NOMO-1 treated with DMSO at 0.1 percent for 48 hours (cell line): ENCODE data around the gene DMWD.
A peak's percentile ranks its signal among the peaks of the same experiment; 100 is the strongest.

ENCODE experiments used
- DNase-seq: peaks from one replicate; lab custom pipeline; 2025; ENCODE audit not compliant: unreplicated experiment; lab: John Stamatoyannopoulos, UW

The DMWD gene

DNA sequence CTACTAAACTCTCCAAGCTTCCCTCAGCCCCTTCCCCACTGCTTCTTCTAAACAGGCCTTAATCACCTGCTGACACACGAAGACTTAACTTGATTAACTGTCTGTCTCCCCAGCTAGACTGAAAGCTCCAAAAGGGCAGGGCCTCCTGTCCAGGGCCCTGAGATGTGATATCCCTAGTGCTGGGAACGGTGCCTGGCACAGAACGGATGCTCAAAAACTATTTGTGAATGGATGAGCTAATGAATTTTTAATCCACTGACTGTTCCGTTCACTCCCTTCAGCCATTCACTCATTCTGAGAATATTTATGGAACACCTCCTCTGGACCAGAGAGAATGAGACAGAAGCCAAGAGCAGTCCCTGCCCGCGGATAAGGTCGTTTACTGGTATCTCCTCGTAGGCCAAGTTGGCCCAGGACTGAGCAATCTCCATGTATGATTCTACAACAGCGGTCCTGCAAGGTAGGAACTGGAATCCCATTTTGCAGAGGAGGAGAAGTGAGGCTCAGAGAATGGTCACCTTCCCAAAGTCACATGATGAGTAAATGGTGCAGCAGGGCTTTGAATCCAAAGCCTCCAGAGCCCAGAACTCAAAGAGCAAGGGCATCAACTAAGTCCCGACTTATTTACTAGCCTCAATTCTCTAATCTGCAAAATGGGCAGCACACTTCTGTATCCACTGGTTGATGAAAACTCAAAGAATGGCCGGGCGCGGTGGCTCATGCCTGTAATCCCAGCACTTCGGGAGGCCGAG lies 3.4 kb downstream of the DMWD start:
- no peak for DNase-seq

DNA sequence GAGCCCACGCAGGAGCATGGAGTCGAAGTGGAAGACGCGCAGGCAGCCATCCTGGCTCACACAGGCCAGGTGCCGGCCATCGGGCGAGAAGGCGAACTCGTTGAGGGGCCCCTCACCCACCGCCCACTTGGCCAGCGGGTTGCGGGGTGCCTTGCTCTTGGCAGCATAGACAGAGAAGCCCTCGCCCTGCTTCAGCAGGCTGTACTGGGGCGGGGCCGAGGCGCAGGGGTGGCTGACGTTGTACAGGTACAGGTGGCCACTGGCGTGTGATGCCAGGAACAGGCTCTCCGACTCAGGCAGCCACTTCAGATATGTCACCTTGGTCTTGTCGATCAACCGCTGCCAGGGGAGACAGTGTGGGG lies 6.1 kb downstream of the DMWD start:
- no peak for DNase-seq

DNA sequence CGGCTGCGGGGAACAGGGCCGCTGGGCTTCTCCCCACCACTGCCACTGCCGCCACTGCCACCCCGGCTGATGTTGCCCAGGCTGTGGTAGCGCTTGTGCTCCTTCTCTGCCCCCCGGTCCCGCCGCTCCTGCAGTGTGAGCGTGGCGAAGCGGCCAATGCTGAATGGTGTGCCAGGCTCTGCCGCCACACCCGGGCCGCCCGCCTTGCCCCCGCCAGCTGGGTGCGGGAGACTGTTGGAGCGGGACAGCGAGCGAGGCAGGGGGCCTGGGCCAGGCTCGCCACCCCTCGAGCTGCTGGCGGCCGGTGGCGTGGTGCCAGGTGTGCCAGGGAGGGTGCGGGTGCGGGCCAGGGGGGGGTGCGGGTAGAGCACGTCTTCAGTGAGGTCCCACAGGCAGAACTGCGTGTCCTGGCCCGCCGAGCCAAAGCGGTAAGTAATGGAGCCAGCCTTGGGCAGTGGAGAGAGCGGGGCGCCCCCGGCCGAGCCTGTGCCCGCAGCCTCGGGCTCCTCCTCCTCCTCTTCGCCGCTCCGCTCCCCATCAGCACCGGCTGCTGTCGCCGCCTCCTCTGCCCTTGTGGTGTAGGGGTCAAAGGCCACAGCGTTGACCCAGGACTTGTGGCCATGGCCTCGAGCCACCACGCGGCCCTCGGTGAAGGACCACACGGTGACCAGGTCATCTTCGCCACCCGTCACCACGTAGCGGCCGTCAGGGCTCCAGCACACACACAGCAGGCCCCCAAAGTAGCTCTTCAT lies 6.7 kb downstream of the DMWD start:
- no peak for DNase-seq

DNA sequence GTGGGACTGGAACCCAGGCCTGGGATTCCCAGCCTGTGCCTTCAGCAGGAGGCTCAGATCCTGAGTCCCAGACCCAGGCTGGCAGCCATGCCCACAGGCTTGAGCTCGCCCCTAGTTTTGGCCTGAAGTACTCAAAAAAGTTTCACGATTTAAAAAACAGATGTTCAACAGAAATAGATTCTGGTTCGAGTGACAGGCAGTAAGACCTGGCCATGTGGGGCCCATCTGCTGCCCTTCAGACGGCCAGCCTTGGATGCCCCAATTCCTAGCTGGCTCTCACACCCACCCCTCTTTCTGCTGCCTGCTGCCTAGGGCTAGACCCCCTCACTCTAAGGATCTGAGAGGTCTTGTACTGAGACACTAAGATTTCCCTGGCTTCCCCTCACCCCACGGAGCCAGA lies 7.5 kb downstream of the DMWD start:
- DNase-seq = no peak

DNA sequence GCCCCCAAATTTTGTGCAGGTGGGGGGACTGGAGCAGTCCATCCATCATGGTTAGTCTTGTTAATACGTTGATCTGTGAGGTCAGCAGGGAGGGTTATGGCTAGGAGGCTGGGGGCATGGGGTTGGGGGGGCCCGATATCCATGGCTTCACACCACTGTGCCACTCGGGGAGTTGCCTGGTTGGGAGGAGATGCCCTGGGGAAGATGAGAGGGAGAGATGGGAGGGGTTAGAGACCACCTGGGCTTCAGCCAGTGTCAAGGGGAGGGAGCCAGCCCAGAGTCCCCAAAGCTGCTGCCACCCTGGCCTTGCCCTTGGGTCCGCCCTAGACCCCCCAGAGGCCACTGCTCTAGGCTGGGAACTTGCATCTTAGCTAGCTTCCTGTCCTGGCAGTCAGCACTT lies 8.5 kb downstream of the DMWD start:
- DNase-seq = no peak

DNA sequence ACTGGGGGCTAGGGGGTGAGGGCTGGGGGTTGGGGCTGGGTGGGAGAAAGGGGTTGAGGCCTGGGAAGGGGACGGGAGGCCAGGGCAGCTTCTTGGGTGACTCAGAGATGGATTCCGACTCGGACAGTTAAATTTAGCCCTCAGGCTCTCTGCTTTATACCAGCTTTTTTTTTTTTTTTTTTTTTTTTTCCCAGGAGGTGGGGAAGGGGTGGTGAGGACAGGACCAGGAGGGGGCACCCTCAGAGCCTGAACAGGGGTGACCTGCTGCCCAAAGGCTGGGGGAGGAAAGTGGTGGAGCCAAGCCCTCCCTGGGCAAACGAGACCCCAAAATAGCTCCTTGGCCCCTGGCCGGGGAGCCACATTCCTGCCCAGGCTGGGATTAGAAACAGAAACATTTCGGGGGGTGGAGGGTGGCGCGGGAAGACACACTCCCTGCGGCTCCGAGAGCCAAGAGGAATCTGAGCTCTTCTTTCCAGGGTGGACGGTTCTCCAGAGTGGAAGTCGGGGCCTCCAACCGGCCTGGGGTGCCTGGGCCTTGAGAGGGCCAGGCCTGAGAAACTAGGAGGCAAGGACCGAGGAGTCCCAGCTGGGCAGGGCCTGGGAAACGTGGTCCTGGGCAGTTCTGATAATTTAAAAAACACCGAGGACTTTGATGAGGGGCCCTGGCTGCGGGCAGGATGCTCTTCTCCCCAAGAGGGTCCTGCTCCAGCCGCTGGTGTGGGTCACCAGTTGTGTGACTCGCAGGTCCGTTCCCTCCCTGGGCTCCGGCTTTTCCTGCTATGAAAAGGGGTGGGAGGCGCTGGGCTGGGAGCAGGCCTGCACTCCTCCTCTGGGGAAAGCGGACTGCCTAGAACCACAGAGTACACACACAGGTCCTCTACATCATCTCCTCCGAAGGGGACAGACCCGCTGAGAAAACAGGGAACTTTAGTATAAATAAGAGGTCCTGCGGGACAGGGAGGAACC lies 9.5 kb downstream of the DMWD start:
- DNase-seq = no peak

DNA sequence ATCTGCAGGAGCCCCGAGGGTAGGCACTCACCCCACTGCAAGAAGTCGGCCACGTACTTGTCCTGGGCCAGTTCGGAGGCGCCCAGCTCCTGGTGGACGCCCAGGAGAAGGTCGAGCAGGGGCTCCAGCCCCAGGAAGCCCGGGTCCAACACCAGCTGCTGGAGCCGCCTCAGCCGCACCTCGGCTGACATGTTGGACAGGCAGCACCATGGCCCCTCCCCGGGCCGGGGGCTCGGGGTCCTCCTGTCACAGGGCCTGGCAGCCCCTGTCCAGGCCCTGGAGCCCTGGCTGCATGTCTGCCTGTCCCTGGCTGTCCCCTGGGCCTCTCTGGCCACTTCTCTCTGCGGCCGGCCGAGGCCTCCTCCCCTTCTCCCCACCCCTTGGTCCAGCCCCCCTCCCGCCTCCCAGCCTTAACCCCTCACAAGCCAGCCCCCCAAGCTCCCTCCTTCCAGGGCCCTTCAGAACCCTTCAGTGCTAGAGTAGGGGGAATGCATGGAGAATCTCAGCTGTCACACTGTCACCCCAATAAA lies 10.4 kb downstream of the DMWD start, which contains the start of gene DMPK:
DMPK (minus strand) TSS at position 329 of the 530 bp plus-strand sequence; CDS start at position 191, 138 bp downstream.
- no peak for DNase-seq

DNA sequence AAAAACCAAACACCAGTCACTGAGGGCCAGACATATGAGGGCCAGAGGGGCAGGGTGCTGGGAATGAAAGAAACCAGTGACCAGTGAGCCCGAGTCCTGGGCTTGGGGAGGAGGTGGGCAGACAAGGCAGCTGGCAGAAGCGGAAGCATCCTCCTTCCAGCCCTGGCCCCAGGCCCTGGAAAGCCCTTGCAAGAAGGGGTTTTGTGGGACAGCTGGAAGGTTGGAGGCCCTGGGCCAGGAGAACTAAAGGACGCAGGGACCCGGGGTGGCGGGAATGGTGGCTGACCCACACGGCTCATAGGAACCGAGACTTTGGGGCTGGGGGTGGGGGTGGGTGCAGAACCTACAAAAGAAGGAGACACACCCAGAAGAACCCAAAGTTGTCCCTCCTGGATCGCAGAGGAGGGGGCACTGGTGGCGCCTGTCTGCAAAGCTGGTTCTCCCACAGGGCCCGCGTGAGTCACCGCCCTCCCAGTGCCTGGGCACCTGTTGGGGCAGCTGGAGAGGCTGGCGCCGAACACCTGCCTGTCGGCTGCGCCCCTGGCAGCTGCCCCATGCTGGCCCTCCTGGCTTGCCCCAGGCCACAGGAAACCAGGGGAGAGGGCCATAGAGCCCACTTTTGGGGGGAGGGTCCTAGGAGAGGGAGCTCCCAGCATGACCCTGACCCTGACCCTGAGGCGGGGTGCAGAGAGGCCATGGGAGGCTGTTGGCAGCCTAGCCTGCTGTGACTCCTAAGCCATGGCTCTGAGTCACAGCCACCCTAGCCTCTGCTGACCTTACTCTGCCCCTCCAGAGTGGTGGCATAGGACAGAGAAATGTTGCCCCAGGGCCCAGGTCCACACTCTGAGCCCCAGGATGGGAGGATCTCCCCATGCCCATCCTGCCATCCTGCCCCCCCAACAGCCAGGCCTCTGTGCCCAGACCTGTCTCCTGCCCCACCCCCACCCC lies 11.2 kb downstream of the DMWD start:
- DNase-seq = no peak

DNA sequence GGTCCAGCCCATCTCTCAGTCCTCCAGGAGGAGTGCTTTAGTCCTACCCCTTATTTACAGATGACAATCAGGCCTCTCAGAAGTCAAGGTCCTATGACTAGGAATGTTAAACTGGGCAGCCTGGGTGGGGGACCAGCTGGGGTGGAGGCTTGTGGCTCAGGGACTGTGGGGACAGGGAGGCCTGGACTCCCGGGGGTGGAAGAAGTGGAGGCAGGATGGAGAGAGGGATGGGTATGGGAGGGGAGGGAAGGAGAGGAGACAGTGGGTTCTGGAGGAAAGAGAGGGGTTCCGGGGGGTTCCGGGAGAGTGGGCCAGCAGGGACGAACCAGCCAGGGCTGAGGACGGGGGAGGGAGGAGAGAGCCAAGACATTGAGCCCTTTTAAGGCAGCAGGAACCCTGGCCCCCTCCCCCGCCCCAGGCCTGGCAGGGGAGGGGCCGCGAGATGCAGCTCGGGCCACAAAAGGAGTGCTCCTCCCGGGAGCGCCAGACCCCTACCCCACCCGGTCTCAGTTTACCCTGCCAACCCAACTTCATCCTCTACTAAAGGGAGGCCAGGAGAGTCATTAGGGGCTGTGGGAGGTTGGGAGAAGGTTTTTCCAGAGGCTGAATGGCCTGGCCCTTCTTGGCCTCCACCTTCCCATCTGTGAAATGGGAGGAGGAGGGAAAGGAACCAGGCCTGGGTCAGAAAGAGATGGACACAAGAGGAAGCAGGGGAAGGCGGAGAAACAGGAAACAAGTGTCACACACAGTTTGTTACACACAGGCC lies 12.0 kb downstream of the DMWD start:
- DNase-seq = no peak

DNA sequence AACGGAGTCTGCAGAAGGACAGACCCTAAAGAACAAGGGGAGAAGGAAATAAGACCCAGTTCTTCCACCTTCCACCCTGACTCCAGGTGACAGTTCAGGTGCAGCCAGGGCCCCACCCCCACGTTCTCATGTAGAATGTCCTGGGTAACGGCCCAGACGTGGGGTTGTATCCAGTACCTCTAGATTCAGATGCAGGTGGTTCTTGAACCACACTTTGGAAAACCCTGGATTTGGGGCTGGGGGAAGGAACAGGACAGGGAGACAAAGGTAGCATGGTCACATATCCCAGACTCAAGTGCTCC lies 12.5 kb downstream of the DMWD start:
- no peak for DNase-seq

DNA sequence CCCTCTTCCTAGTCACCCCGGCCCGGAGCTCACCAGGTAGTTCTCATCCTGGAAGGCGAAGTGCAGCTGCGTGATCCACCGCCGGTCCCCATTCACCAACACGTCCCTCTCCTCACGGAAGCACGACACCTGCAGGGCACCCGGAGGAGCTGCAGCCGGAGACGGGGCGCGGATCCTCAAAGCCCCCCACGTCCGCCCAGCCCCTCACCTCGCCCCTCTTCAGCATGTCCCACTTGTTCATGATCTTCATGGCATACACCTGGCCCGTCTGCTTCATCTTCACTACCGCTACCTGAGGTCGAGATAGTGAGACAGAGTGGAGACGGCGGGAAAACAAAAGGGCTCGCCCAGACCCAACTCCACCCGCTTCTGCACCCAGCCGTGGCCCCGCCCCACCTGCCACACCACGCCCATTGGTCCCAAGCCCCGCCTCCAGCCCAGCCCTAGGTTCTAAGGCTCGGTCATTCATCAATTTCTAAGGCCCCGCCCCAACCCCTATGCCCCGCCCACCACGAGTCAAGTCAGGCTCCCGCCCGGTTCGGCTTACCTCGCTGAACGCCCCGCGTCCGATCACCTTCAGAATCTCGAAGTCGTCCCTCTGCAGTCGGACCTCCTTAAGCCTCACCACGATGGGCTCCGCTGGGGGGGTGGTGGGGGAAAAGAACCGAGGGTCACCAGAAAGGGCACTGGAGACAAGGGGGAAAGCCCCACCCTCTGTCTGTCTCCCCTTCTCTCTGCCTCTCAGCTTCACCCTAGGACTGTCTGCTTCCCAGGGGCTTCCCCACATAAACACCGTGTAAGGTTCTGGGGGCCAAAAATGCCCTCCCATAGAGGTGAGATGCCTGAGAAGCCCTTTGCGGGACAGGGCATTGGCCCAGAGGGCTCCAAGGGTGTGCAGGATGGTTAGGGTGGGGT lies 13.2 kb downstream of the DMWD start:
- peak; percentile 38 for DNase-seq

DNA sequence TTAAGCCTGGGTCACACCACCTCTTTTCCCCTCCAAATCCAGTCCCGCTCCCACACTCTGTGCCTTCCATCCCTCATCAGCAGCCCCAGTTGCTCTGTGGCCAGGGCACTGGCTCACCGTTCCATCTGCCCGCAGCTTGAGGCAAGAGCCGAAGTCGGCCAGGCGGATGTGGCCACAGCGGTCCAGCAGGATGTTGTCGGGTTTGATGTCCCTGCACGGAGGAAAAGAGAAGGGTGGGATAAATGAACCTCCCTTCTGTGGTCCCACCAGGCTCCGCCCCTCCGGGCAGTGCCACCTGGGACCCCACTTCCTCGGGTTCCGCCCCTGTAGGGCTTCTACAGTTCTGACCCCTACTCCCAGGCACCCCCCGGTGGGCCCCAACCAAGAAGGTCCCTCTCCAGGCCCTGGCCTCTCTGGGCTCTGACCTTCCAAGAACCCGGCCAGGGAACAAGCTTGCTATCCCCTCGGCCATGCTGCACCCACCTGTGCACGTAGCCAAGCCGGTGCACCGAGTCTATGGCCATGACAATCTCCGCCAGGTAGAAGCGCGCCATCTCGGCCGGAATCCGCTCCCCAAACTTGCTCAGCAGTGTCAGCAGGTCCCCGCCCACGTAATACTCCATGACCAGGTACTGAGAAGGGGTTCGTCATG lies 14.5 kb downstream of the DMWD start:
- DNase-seq = no peak

DNA sequence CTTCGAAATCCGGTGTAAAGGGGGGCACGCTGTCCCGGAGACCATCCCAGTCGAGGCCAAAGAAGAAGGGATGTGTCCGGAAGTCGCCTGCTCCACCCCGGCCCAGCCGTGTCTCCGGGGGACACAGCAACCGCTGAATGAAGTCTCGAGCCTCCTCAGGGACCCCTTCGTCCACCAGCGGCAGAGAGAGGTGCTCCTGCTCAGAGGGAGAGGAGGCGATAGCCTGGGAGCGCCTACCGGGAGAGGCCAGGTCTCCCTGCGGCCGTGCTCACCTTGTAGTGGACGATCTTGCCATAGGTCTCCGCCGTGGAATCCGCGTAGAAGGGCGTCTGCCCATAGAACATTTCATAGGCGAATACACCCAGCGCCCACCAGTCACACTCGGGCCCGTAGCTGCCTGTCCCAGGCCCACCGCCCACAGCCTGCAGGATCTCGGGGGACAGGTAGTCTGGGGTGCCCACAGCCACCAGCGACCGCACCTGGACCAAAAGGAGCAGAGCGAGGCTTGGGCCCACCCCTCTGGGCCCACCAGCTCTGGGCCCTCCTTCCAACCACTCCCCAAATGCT lies 15.2 kb downstream of the DMWD start:
- no peak for DNase-seq

DNA sequence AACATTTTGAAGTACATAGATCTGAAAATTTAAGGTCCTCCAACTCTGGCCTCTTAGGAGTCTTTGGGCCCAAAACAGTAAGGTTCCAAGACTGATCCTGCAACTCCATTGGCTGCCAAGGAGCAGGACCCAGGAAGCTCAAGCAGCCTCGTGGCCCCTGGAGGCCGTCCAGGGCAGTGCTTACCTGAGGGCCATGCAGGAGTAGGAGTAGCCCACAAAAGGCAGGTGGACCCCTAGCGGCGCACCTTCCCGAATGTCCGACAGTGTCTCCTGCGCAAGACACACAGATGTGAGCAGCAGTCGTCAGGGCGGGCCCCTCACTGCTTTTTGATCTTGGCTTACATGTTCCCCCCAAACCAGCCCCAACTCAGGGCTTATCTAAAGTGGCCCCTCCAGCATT lies 17.9 kb downstream of the DMWD start:
- DNase-seq = no peak

DNA sequence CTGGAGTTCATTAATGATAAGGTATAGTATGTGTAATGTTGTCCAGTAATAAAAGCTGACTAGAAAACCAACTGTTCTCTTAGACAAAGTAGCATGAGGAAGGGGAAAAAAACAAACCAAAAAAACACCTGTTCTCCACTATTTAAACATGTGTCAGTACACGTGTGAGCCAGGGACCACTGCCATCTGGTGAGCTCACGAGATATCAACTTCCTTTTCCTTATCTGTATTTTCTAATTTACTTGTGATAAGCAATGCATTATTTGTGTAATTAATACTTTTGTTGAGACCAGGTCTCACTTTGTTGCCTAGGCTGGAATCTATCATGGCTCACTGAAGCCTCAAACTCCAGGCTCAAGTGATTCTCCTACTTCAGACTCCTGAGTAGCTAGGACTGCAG lies 19.3 kb downstream of the DMWD start:
- DNase-seq = no peak

DNA sequence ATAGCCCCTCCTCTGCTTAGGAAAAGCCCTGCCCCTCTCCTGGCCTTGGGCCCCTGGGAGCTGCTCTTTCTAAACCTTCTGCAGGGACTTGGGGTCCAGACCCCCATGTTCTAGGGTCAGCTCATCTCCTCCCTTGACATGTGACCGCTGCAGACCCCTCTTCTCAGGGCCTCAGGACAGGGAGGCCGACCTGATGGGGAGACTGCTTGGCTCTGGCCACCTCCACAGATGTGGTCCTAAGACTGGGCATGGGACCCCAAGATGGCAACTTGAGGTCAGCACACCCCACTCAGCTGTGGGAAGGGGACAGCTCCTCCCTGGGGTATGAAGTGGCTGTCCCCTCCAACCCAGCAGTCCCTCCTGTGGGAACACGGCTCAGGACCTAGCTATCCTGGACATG lies 19.7 kb downstream of the DMWD start:
- DNase-seq = no peak

DNA sequence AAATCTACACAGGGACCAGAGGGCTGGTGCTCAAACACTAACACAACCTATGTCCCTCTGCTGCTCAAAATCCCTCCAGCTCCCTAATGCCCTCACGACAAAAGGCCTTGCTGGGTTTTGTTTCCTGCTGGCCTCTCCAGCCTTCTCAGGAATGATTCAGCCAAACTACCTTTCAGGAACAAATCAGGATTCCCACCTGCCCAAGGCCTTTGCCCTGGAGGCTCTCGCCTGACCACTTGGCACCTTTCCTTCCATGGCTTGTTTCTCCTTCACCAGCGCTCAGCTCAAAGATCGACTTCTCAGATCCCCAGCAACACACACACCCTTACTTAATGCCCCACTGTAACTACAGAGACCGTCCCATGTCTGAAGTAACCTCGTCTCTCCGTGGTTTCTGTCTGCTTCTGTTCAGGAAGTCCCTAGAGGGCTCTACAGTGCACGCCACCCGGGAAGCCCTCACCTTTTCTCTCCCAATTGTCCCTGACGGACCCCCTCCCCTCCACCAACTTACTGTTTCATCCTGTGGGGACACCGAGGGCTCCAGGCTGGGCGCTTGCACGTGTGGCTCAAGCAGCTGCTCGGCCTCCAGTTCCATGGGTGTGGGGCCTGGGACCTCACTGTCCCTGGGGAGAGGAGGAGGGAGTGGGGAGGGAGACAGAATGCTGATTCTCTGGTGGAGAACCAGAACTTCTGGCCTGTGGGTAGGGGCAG lies 20.4 kb downstream of the DMWD start:
- no peak for DNase-seq
